Stimulated activated CD4-positive, alpha-beta T cell treated with anti-CD3 and anti-CD28 coated beads, Interleukin-15, amount 100 ng/mL, for 48 hours (primary cell): ENCODE measurements around the gene GPR173.

Source experiments
- DNase-seq, 2 donors: peaks; one replicate each; pipeline ENCODE4 v3.0.0-alpha.2; 2020; ENCODE audit warnings: low read depth in 2 of 2

GPR173 gene

DNA sequence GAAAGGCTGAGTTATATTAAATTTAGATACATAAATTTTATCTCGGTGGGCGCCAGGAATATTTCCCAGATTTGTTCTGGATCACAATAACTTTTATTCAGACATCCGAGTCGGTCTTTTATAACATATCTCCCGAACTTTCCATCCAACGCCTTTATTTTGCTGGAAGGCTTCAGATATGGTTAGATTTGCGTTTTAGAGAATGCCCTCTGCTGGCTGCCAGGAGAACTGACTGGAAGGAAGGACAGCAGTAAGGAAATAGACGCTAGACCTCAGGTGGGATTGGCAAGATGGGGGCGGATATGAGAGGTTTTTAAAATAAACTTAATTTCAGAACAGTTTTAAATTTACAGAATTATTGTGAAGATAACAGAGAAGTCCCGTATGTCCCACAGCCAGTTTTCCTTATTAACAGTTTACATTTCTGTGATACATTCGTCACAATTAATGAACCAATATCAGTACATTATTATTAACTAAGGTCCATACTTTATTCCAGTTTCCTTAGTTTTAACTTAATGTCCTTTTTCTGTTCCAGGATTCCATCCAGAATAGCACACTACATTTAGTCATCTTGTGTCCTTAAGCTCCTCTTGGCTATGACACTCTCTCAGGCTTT is 40.7 kb downstream of the GPR173 start:
- no peak for DNase-seq

DNA sequence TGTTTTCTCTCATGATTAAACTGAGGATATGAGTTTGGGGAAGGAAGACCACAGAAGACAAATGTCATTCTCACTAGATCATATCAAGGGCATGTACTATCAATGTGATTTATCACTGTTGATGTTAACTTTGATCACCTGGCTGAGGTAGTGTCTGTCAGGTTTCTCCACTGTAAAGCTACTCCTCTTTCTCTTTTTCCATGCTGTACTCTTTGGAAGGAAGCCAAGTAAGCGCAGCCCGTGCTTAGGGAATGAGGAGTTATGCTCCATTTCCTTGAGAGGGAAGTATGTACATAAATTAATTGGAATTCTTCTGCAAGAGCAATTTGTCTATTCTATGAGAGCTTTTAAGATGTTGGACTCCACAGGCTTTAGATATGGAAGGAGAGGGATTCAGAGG is 41.3 kb downstream of the GPR173 start:
- DNase-seq = no peak

GRCh38 chrX:53091354-53091753 is 42.8 kb downstream of the GPR173 start:
- no peak for DNase-seq

GRCh38 chrX:53093177-53093655 is 44.6 kb downstream of the GPR173 start:
- peak; percentile 58 to 70 for DNase-seq

DNA sequence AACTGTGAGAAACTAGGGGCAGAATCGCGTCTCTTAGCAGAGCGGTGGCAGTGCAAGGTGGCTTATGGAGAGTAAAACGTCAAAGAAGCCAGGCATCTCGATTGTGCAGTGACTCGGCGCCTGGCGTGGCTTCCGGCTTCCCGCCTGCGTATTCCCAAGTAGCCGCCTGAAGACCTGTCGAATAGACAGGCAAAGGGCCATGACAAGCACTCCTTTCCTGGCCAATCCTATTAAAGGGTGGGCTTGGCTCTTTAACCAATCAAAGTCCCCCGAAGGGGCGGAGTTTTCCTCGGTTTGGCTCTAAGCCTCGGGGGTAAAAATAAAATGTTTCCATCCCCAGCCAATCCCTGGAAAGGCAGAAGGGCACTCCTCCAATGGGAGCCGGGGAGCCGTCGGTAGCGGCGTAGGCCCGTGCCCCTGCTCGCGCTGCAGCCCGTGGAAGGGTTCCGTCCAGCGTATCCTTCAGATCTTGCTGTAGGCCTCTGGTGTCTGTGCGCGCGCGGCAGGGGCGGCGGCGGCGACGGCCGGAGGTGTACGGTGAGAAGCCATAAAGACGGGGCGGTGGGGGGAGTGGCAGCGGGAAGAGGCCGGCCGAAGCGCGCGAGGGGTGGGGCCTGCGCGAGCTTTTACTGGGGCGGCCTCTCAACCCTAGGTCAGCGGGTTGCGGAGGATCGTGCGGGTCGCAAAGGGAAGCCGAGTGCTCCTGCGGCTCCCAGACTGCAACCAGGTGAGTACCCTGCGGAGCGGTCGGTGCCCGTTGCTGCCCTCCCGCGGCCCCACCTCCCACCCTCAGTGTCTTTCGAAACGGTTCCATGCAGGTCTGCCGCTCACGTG is 45.4 kb downstream of the GPR173 start, which contains the start of gene KANTR:
Gene KANTR, plus strand, starts transcription at position 395 of the 834 bp plus-strand sequence. CDS start 30,131 bp downstream, outside the sequence.
- DNase-seq = peak; percentile 62 to 75

- no peak for DNase-seq
Measured at GRCh38 chrX:53094582-53094905, 46.0 kb downstream of the GPR173 start.

DNA sequence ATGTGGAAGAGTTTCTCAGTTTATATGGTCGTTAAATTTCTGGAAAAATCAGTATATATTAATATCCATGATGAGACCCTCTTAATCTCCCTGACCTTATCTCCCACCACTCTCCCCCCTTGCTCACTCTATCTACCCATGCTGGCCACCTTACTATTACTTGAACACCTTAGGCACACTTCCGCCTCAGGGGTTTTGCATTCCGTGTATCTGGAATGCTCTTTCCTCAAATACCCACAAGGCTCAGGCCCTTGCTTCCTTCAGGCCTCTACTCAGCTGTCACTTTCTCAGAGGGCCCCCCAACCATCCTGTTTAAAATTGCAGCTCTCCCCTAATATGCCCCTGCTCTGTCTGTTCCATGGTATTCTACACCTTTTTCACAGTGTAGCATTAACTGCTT is 47.2 kb downstream of the GPR173 start:
- no peak for DNase-seq

DNA sequence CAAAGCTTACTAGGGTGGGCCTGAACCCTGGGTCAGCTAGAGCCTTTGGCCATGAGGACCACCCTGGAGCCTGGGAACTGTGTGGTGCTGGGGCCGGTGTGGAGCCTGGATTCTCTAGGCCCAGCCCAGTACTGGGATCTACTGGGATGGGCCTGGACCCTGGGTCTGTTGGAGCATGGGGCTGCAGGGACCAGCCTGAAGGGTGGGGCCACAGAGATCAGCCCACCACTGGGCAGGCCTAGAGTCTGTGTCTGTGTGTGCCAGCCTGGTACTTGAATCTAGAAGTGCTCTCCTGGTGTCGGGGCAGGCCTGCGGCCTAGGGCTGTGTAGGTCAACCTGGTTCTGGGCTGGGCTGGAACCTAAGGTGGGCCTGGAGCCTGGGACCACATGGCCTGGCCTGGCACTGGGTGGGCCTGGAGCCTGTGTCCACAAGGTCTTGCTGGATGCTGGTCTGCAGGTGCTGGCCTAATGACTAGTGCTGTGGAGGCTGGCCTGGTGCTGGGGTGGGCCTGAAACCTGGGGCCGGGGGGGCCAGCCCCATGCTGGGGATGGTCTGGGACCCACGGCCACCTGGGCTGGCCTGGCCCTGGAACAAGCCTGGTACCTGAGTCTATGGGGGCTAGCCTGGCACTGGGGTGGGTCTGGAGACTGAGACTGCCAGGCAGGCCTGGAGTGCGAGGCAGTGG is 66.4 kb downstream of the GPR173 start:
- DNase-seq = no peak

GRCh38 chrX:53115550-53115874 is 66.9 kb downstream of the GPR173 start:
- no peak for DNase-seq

GRCh38 chrX:53116101-53116500 is 67.5 kb downstream of the GPR173 start:
- DNase-seq = no peak

DNA sequence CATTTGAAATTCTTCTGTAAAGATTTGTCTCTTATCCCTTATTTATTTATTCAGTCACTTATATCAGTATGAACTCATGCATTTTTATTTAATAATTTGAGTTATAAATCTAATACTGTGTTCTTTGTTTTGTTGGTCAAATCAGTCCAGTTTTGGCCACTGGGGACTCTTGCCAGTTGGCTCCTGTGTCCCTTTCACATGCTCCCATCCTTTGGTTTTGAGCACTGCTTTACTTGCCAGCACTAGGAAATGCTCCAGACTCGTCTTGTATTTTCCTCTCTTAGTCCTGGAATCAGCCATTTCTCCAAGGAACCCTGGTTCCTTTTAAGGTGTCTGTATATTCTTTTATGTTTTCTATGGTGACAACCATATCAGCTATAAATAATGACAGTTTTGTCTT is 73.4 kb downstream of the GPR173 start:
- DNase-seq = no peak

- DNase-seq = no peak
Measured at GRCh38 chrX:53125506-53125905, 76.9 kb downstream of the GPR173 start.

GRCh38 chrX:53126377-53126776 is 77.8 kb downstream of the GPR173 start:
- DNase-seq = no peak

- no peak for DNase-seq
Measured at GRCh38 chrX:53128097-53128749, 79.6 kb downstream of the GPR173 start.
